Upper lobe of right lung (tissue), 1 donor: Measurements from ENCODE around the gene GCGR. TPM values are rescaled to one million over a fixed set of nuclear protein-coding genes. Genes with fewer than 3 reads are reported as not detected.

Source experiments
- ATAC-seq: fragments of 200-7000 bp; cut with Tn5 transposase; one replicate; pipeline ENCODE4 v1.9.1; 2020; ENCODE audit warnings: mild to moderate bottlenecking, moderate library complexity
- DNase-seq: peaks from one replicate; pipeline ENCODE4 v3.0.0-alpha.2; 2020
- H3K27ac ChIP-seq: fragments of 200-600 bp; one replicate; pipeline ENCODE4 v1.8.0; 2022
- H3K27me3 ChIP-seq: fragments of 200-600 bp; one replicate; pipeline ENCODE4 v1.8.0; 2022; ENCODE audit warnings: mild to moderate bottlenecking
- H3K36me3 ChIP-seq: fragments of 200-600 bp; one replicate; pipeline ENCODE4 v1.8.0; 2022
- H3K4me1 ChIP-seq: fragments of 200-600 bp; one replicate; pipeline ENCODE4 v1.8.0; 2022
- H3K4me3 ChIP-seq: fragments of 200-600 bp; one replicate; pipeline ENCODE4 v1.8.0; 2022; ENCODE audit warnings: mild to moderate bottlenecking
- H3K9me3 ChIP-seq: fragments of 200-600 bp; one replicate; pipeline ENCODE4 v1.8.0; 2022
- intact Hi-C: fragments of 100-400 bp; cut with DNase I; formaldehyde crosslinking; loops from one replicate; pipeline ENCODE4 v1.11.0; 2022
- total RNA-seq: library from RNA; stranded (reverse); fragmentation: NEBNext Ultra II Directional; extraction: Animal tissue kit (Norgen Biotek cat#: 25700); gene quantifications from one replicate; pipeline ENCODE4 v1.2.1, GENCODE V29; 2021
- TF ChIP-seq, protein P1 (sequence below): fragments of 200-600 bp; IDR thresholded peaks from one replicate; pipeline ENCODE4 v1.8.0; 2022; ENCODE audit warnings: antibody characterized with exemption
- donor health status: DM: no; HTN: yes; CAD: no; lungs with severe emphysema.

The GCGR gene
- total RNA-seq, 1 donor from 2014 or later = not detected

DNA sequence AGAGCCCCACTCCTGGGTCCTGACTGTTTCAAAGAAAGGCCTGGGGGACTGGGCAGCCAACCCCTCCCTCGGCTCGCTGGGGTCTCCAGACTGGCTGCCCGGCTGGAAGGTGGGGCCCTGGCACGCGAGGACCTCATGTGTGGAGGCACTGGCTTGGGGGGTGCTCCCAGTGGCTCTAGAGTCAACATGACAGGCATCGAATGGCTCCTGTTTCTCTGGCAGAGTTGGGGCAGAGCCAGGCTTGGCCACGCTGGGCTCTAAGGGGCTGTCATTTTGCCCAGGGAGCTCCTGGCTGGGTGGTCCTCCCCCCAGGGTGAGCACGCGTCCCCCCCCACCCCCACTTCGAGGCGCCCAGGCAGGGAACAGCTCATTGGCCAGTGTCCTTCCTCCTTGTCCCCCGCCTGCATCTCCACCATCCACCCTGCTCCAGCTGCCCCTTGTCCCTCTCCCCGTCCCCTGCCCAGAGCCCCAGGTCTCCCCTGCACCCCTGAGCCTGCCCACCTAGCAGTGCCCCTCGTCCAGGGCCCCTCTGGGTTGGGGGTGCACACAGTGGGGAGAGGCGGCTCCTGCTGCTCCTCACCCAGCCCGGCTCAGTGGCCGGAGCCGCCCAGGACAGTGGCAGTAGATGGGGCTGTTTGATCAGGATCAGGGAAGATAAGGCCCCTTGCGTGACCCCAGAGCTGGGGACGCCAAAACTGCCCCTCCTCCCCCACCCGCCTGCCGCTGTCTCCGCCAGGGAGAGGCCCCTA, 2.7 kb downstream of the GCGR start:
- Histone ChIP-seq H3K9me3 (no peaks in the 10 kb centered on the region), H3K27me3 (peaks cover 67% of the 10 kb centered on the region), H3K27ac (no peak overlapping the region), H3K36me3 (no peaks in the 10 kb centered on the region), H3K4me1 (no peaks in the 10 kb centered on the region), H3K4me3 (no peak overlapping the region)
- ATAC-seq (no peak), DNase-seq (no peak)
- TF ChIP-seq, protein P1, sequence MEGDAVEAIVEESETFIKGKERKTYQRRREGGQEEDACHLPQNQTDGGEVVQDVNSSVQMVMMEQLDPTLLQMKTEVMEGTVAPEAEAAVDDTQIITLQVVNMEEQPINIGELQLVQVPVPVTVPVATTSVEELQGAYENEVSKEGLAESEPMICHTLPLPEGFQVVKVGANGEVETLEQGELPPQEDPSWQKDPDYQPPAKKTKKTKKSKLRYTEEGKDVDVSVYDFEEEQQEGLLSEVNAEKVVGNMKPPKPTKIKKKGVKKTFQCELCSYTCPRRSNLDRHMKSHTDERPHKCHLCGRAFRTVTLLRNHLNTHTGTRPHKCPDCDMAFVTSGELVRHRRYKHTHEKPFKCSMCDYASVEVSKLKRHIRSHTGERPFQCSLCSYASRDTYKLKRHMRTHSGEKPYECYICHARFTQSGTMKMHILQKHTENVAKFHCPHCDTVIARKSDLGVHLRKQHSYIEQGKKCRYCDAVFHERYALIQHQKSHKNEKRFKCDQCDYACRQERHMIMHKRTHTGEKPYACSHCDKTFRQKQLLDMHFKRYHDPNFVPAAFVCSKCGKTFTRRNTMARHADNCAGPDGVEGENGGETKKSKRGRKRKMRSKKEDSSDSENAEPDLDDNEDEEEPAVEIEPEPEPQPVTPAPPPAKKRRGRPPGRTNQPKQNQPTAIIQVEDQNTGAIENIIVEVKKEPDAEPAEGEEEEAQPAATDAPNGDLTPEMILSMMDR = no peak
- intact Hi-C loops = no loop called here

DNA sequence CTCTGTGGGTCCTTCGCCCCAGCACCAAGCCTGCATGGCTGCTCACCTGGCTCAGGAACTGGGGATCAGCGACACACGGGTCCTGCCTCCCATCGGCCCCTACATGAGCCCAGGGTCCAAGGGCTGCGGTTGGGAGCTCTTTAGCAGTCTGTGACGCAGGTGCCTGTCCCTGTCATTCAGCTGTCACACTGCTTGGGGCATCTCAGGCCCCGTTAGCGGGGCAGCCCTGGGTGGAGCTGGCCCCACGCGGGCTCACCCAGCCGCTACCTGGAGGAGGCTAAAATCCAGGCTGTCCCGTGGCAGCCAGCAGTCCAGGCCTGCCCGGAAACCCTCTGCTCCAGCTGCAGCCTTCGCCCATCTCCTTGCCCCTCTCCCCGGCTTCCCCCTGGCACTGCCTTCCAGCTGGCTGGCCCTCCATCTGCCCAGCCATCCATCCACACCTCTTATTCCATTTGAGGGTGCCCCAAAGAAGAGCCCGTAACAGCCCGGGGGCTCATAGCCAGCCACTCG, 3.3 kb downstream of the GCGR start:
- no peak overlapping the region for H3K4me3 ChIP-seq
- no peak for ATAC-seq
- no peaks in the 10 kb centered on the region for H3K9me3 ChIP-seq
- DNase-seq = no peak
- TF ChIP-seq, protein P1 = no peak
- intact Hi-C loops = no loop called here
- H3K4me1 ChIP-seq = no peaks in the 10 kb centered on the region
- H3K36me3 ChIP-seq = no peaks in the 10 kb centered on the region
- no peak overlapping the region for H3K27ac ChIP-seq
- peaks cover 67% of the 10 kb centered on the region for H3K27me3 ChIP-seq

DNA sequence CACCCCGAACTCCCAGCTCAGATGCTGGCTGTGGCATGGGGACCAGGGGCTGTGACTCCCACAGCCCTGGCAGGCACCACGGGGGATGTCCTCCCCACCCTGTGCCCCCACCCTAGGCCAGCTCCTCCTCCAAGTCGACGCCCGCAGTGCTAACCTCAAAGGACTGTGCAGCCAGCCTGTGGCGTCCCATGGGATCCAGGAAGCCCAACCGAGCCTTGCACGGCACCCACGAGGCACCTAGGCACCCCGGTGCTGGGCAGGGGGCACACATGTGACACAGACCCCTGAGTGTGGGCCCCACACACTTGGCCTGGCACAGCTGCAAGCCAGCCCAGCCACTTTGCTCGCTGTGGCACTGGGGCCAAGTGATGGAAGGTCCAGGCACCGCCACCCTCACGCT, 3.9 kb downstream of the GCGR start:
- no peaks in the 10 kb centered on the region for H3K36me3 ChIP-seq
- H3K27me3 ChIP-seq = peaks cover 64% of the 10 kb centered on the region
- TF ChIP-seq, protein P1 = no peak
- H3K4me3 ChIP-seq = no peak overlapping the region
- no peaks in the 10 kb centered on the region for H3K9me3 ChIP-seq
- DNase-seq = no peak
- no peaks in the 10 kb centered on the region for H3K4me1 ChIP-seq
- no peak for ATAC-seq
- no peak overlapping the region for H3K27ac ChIP-seq
- intact Hi-C loops = no loop called here

DNA sequence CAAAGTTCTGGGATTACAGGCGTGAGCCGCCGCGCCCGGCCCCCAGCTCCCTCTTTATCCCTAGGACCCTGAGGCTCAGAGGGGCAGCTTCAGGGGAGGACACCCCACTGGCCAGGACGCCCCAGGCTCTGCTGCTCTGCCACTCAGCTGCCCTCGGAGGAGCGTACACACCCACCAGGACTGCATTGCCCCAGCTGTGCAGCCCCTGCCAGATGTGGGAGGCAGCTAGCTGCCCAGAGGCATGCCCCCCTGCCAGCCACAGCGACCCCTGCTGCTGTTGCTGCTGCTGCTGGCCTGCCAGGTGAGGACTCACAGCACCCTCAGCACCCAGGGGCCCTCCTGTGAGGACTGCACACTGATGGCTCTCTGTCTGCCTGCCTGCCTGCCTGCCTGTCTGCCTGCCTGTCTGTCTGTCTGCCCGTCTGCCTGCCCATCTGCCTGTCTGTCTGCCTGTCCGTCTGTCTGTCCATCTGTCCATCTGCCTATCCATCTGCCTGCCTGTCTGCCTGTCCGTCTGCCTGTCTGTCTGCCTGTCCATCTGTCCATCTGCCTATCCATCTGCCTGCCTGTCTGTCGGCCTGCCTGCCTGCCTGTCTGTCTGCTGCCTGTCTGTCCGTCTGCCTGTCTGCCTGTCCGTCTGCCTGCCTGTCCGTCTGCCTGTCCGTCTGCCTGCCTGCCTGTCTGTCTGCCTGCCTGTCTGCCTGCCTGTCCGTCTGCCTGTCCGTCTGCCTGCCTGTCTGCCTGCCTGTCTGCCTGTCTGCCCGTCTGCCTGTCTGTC, 5.0 kb downstream of the GCGR start:
- TF ChIP-seq, protein P1 = no peak
- H3K36me3 ChIP-seq = no peaks in the 10 kb centered on the region
- H3K4me1 ChIP-seq = no peaks in the 10 kb centered on the region
- ATAC-seq = no peak
- H3K9me3 ChIP-seq = no peaks in the 10 kb centered on the region
- intact Hi-C loops = no loop called here
- no peak for DNase-seq
- peaks cover 54% of the 10 kb centered on the region for H3K27me3 ChIP-seq
- no peak overlapping the region for H3K27ac ChIP-seq
- no peak overlapping the region for H3K4me3 ChIP-seq

DNA sequence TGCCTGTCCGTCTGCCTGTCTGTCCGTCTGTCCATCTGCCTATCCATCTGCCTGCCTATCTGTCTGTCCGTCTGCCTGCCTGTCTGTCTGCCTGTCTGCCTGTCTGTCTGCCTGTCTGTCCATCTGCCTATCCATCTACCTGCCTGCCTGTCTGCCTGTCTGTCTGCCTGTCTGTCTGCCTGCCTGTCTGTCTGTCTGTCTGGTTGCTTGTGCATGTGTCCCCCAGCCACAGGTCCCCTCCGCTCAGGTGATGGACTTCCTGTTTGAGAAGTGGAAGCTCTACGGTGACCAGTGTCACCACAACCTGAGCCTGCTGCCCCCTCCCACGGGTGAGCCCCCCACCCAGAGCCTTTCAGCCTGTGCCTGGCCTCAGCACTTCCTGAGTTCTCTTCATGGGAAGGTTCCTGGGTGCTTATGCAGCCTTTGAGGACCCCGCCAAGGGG, 5.6 kb downstream of the GCGR start:
- DNase-seq (no peak), ATAC-seq (no peak)
- Histone ChIP-seq H3K27me3 (peaks cover 49% of the 10 kb centered on the region), H3K27ac (no peak overlapping the region), H3K36me3 (no peaks in the 10 kb centered on the region), H3K9me3 (no peaks in the 10 kb centered on the region), H3K4me3 (no peak overlapping the region), H3K4me1 (no peaks in the 10 kb centered on the region)
- TF ChIP-seq, protein P1 = no peak
- intact Hi-C loops = no loop called here
